HepG2 (cell line): Measurements from ENCODE around the gene FANCG. TPM values are rescaled to one million over a fixed set of nuclear protein-coding genes. Genes with fewer than 3 reads are reported as not detected.

Experiments
- ARID4A ChIP-seq: sonication (generic); formaldehyde crosslinking; IDR thresholded peaks from 2 replicates; pipeline ENCODE4 v1.5.0; 2020; ENCODE audit warnings: mild to moderate bottlenecking, missing genetic modification reagents, borderline replicate concordance
- CC2D1A ChIP-seq: sonication (generic); formaldehyde crosslinking; IDR thresholded peaks from 2 replicates; pipeline ENCODE4 v1.8.1; 2023; ENCODE audit warnings: mild to moderate bottlenecking, missing genetic modification reagents
- DMAP1 ChIP-seq: IDR thresholded peaks from 2 replicates; pipeline ENCODE4 v1.6.1; 2016
- EP300 ChIP-seq, 3 experiments: sonication (generic) in 1 of 3; formaldehyde crosslinking in 1 of 3; IDR thresholded peaks; 2 replicates each; pipeline versions ENCODE4 v1.5.1 to v1.6.1; 2011 to 2020; ENCODE audit warnings: low read depth in 2 of 3, low read length in 2 of 3, borderline replicate concordance in 1 of 3, improper control_type of control experiment in 1 of 3, mild to moderate bottlenecking in 1 of 3, missing genetic modification reagents in 1 of 3, moderate library complexity in 1 of 3
- FOXM1 ChIP-seq: sonication (generic); formaldehyde crosslinking; IDR thresholded peaks from 2 replicates; pipeline ENCODE4 v1.5.0; 2020; ENCODE audit warnings: missing genetic modification reagents
- GLMP ChIP-seq: sonication (generic); formaldehyde crosslinking; IDR thresholded peaks from 2 replicates; pipeline ENCODE4 v1.9.0; 2021; ENCODE audit warnings: missing genetic modification reagents, mild to moderate bottlenecking, borderline replicate concordance
- IKZF1 ChIP-seq: fragments of 450-650 bp; IDR thresholded peaks from 2 replicates; pipeline ENCODE4 v1.7.1; 2016
- MBNL3 ChIP-seq: fragments of 250-450 bp; sonication (Bioruptor Pico); conservative IDR thresholded peaks from 2 replicates; pipeline ENCODE4 v1.8.0; 2022; ENCODE audit warnings: mild to moderate bottlenecking, inconsistent platforms
- NFAT5 ChIP-seq: sonication (generic); formaldehyde crosslinking; IDR thresholded peaks from 2 replicates; pipeline ENCODE4 v1.4.0; 2020; ENCODE audit warnings: missing genetic modification reagents
- POLR2AphosphoS2 ChIP-seq: IDR thresholded peaks from 2 replicates; pipeline ENCODE4 v1.6.1; 2011; ENCODE audit warnings: low read depth, low read length, improper control_type of control experiment
- SIX4 ChIP-seq: sonication (generic); formaldehyde crosslinking; IDR thresholded peaks from 2 replicates; pipeline ENCODE4 v1.4.0; 2020; ENCODE audit warnings: missing genetic modification reagents
- SPEN ChIP-seq: sonication (generic); formaldehyde crosslinking; IDR thresholded peaks from 2 replicates; pipeline ENCODE4 v1.5.1; 2020; ENCODE audit warnings: low read depth, mild to moderate bottlenecking, missing genetic modification reagents
- STAG1 ChIP-seq: sonication (generic); formaldehyde crosslinking; IDR thresholded peaks from 2 replicates; pipeline ENCODE4 v1.4.0; 2020; ENCODE audit warnings: missing genetic modification reagents
- ZBTB42 ChIP-seq: sonication (generic); formaldehyde crosslinking; IDR thresholded peaks from 2 replicates; pipeline ENCODE4 v1.5.0; 2020; ENCODE audit warnings: mild to moderate bottlenecking, missing genetic modification reagents
- ZNF460 ChIP-seq: sonication (generic); formaldehyde crosslinking; IDR thresholded peaks from 2 replicates; pipeline ENCODE4 v1.5.1; 2020; ENCODE audit warnings: missing genetic modification reagents, mild to moderate bottlenecking, borderline replicate concordance
- polyA plus RNA-seq, 8 experiments: library from polyadenylated mRNA; depleted of rRNA in 3 of 8; stranded (reverse) in 7 of 8; unstranded in 1 of 8; fragments of >200 nt; fragmentation: Illumina TruSeq in 4 of 8; extraction: Trizol in 4 of 8; gene quantifications; 2 replicates each; pipeline versions ENCODE4 v1.2.1 to v1.2.3, GENCODE V29; 2011 to 2016; ENCODE audit warnings: low read depth in 4 of 8, missing spikeins in 1 of 8, mixed read lengths in 1 of 8; ENCODE audit not compliant: insufficient read depth in 1 of 8
- total RNA-seq, 5 experiments: library from RNA; depleted of rRNA; stranded (reverse); fragments of >200 nt; fragmentation: Illumina TruSeq; extraction: Trizol; gene quantifications; 2 replicates each; pipeline ENCODE4 v1.2.3, GENCODE V29; 2016; ENCODE audit warnings: low read depth in 1 of 5

The FANCG gene
- total and polyA plus RNA-seq, 2 of the 13 experiments (the other 11 are each of a cell fraction or from before 2014, with no cell fraction given): 14.4 to 45.1 TPM

DNA sequence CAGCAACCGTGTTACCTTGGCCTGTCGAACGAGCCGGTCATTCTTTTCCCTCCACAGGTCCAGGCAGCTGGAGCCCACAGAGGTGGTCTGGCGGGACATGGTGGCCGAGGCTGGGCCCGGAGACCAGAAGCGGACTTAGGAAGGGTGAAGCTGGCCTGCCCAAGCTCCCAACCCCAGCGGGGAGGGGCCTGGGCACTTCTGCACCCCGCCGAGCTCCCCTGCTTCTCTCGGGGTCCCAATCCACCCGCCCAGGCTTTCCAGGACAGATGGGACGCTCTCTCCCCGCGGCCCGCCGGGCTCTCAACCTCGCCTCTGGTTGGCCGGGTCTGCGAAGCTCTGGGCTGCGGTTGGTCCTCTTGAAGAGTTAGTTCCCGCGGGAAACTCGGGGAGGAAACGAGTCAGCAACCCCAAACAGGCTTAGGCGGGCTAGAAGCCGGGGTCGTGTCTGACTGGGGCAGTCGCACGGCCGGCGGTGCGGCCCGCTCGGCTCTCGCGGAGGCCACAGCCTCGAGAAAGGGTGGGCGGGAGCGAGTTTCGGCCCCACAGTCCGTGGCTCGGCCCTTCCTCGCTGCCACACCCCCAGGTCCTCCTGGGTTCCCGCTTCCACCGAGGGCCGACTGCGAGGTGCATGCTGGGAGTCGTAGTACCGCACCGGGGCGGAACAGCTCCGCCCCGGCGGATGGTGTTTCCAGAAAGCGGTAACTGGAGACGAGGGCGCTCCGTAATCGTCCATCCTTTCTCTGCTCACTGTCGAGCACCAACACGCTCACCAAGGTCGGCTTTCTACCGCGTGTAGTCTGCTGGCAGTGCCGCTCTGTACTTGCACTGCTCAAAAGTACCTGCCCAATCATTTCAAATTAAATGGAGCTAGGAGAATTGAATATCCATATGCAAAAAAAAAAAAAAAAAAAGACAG, at the start of gene FANCG (continued):
- TF ChIP-seq ARID4A: peak; percentile 98
- no peak for TF ChIP-seq ZNF460
- no peak for TF ChIP-seq FOXM1 (CRISPR knock-in tag)
- TF ChIP-seq DMAP1 (CRISPR knock-in tag): peak; percentile 79; the same call in 1 of the 2 replicates
- TF ChIP-seq IKZF1: no peak
- 0 out of 2 replicates have a peak, but pooled peaks have one; percentile 7 for TF ChIP-seq STAG1 (CRISPR knock-in tag)
- peak; percentile 85 for TF ChIP-seq SIX4
- no peak for TF ChIP-seq POLR2AphosphoS2
- no peak for TF ChIP-seq CC2D1A (CRISPR knock-in tag)
- no peak for TF ChIP-seq EP300 (IDR thresholded peaks at IDR 0.05; ENCODE audit: low read depth in 2 of 2, low read length in 2 of 2)
- no peak for TF ChIP-seq EP300 (CRISPR knock-in tag; IDR thresholded peaks at IDR 0.05; ENCODE audit: borderline replicate concordance)
- TF ChIP-seq MBNL3 (CRISPR knock-in tag): no peak
- TF ChIP-seq ZBTB42 (CRISPR knock-in tag): no peak; the same call in 1 of the 2 replicates
- no peak for TF ChIP-seq GLMP (CRISPR knock-in tag)
- TF ChIP-seq NFAT5 (CRISPR knock-in tag): peak; percentile 51; the same call in 1 of the 2 replicates
- peak; percentile 80 for TF ChIP-seq SPEN (CRISPR knock-in tag)
